T-helper 2 cell treated with Interferon-gamma antibody and Interleukin-4, amounts not matched to agents 5 μg/mL and 100 μg/mL, for 36 hours (primary cell): ENCODE data around the gene ZNF239.
"Not testable (repeated sequence)": the region's sequence is repeated elsewhere in the genome, so short reads cannot be mapped to it uniquely, and the experiment has no call there.

Source experiments
- DNase-seq: peaks from one replicate; pipeline ENCODE4 v3.0.0; 2021; ENCODE audit warnings: low spot score
- H3K27ac Mint-ChIP-seq: one replicate; pipeline ENCODE4 v1.8.0; 2021; ENCODE audit warnings: mild to moderate bottlenecking, mixed read lengths
- H3K27me3 Mint-ChIP-seq: one replicate; pipeline ENCODE4 v1.8.0; 2021; ENCODE audit warnings: low read depth, mixed read lengths
- H3K36me3 Mint-ChIP-seq: one replicate; pipeline ENCODE4 v1.8.0; 2021; ENCODE audit warnings: low read depth, mixed read lengths
- H3K4me1 Mint-ChIP-seq: one replicate; pipeline ENCODE4 v1.8.0; 2021; ENCODE audit warnings: low read depth, mixed read lengths
- H3K4me3 Mint-ChIP-seq: one replicate; pipeline ENCODE4 v1.8.0; 2022; ENCODE audit warnings: mild to moderate bottlenecking, moderate library complexity, mixed read lengths
- H3K9me3 Mint-ChIP-seq: one replicate; pipeline ENCODE4 v1.8.0; 2021; ENCODE audit warnings: mixed read lengths

The ZNF239 gene

GRCh38 chr10:43595739-43596298 lies 21.4 kb upstream of the ZNF239 start:
- Mint-ChIP-seq H3K27me3 (peaks cover 7% of the 10 kb centered on the region), H3K4me3 (peak overlapping the region; percentile 79), H3K36me3 (peaks cover 2% of the 10 kb centered on the region), H3K27ac (peak overlapping the region; percentile 60), H3K9me3 (peaks cover 20% of the 10 kb centered on the region), H3K4me1 (peaks cover 24% of the 10 kb centered on the region)
- peak; percentile 55 for DNase-seq

DNA sequence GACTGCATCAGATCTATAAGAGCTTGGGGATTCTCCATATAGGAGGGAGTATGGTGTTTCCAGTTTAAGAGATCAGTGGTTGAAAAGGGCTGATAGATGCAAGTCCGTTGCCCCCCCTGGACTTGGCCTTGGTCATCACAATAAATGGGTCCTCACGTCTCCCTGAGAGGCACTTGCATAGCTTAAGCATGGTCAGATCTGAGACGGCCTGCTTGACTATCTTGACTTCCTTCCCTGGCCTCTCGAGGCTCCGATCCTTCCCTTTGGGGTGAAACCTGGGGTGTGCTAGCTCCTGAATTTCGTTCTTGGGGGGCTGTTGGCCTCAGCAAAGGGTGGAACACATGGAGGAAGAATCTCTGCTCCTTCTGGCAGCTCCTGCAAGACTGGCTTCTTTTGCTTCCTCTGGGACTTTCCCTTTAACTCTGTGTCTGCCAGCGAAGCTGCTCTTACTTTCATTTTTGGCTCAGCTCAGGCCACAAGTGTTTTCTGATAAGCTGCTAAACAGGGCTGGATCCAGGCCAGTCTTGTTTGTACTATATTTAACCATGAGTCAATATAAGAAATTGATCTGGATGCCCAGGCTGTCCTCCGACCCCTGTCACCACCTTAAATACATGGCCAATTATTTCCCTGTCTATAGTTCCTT lies 20.7 kb upstream of the ZNF239 start:
- peaks cover 22% of the 10 kb centered on the region for H3K9me3 Mint-ChIP-seq
- DNase-seq = peak; percentile 57

DNA sequence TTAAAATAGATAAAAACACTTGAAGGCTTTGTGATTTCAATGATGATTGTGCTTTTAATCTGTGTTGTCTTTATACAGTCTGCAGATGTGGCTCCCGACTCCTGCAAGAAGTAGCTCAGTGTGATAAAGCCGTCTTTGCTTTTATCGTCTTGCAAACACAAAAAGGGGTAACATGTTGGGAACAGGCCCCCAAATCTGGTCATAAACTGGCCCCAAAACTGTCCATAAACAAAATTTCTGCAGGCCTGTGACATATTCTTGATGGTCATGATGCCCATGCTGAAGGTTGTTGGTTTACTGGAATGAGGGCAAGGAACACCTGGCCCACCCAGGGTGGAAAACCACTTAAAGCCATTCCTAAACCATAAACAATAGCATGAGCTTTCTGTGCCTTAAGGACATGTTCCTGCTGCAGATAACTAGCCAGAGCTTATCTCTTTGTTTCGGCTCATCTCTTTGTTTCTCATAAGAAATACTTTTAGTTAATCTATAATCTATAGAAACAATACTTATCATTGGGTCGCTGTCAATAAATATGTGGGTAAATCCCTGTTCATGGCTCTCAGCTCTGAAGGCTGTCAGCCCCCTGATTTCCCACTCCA lies 17.0 kb upstream of the ZNF239 start:
- Mint-ChIP-seq H3K27me3 (peaks cover 11% of the 10 kb centered on the region), H3K27ac (no peak overlapping the region), H3K9me3 (peaks cover 21% of the 10 kb centered on the region), H3K4me1 (peaks cover 20% of the 10 kb centered on the region), H3K36me3 (peaks cover 2% of the 10 kb centered on the region), H3K4me3 (no peak overlapping the region)
- no peak for DNase-seq

More for the DNA sequence above, 20.7 kb upstream of the ZNF239 start:
- Mint-ChIP-seq H3K4me3 (peak overlapping the region; percentile 79), H3K27ac (peak overlapping the region; percentile 60), H3K4me1 (peaks cover 24% of the 10 kb centered on the region), H3K36me3 (peaks cover 2% of the 10 kb centered on the region), H3K27me3 (peaks cover 7% of the 10 kb centered on the region)

DNA sequence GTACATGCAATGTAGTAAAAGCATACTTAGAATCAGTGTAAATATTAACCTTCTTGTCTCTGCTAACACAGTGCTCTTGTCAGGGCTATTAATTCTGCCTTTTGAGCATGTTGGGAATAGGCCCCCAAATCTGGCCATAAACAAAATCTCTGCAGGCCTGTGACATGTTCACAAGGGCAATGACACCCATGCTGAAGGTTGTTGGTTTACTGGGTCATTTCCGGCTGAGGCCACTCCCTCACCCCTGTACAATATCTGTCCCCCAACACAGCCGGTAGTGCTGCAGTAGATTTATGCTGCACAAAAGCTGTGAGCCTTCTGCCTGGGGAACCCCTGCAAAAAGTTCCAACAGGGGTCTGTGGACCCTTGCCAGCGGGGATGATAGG lies 12.3 kb upstream of the ZNF239 start:
- H3K27me3 Mint-ChIP-seq, H3K36me3 Mint-ChIP-seq, H3K27ac Mint-ChIP-seq, H3K4me3 Mint-ChIP-seq, H3K4me1 Mint-ChIP-seq, DNase-seq: not testable (repeated sequence)
- peaks cover 15% of the 10 kb centered on the region for H3K9me3 Mint-ChIP-seq

DNA sequence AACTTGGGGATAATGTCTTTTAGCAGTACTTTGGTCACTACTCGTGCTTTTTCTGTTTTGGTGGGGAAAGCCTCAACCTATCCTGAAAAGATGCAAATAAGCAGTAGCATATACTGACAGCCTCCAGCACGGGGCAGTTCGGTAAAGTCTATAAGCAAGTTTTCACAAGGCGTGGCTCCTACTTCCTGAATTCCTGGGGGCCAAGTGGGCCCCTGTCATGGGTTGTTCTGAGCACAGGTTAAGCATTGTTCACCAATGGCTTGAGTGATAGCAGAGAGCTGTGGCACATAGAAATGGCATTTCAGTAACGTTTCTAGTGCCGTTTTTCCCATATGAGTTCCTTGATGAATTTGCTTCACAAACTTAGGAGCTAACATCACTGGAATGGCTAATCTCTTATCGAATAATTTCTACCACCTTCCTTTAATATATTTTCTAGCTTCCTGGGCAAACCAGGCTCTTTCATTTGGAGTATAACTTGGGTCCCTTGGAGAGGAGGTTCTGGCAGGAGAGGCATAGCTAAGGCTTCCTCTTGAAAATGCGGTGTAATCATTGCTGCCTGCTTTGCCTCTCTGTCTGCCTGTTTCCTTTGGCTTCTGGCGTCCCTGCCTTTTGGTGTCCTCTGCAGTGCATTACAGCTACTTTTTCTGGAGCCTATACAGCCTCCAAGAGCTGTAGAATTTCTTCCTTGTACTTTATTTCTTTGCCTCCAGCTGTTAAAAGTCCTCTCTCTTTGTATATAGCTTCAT lies 11.7 kb upstream of the ZNF239 start:
- no peaks in the 10 kb centered on the region for H3K36me3 Mint-ChIP-seq
- no peak overlapping the region for H3K27ac Mint-ChIP-seq
- peaks cover 4% of the 10 kb centered on the region for H3K27me3 Mint-ChIP-seq
- no peak for DNase-seq
- no peaks in the 10 kb centered on the region for H3K4me1 Mint-ChIP-seq
- peaks cover 14% of the 10 kb centered on the region for H3K9me3 Mint-ChIP-seq
- H3K4me3 Mint-ChIP-seq = no peak overlapping the region

DNA sequence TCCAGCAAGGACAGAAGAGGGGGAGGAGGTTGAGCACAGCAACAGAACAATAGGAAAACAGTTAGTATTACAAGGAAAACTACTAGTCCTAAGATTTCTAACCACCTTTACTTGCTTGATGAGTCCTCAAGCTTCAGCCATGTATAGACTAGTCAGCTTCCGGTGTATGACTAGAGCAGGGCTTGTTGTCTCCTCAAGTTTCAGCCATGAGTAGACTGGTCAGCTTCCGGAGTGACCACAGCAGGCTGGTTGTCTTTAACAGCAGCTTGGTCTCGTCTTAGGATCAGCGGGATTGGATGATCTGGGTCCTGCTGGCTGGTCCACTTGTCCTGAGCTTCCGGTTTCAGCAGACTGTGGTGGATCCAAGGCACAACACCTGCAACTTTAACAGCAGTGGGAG lies 10.6 kb upstream of the ZNF239 start:
- Mint-ChIP-seq H3K9me3 (peaks cover 20% of the 10 kb centered on the region), H3K27me3 (peaks cover 4% of the 10 kb centered on the region), H3K27ac (no peak overlapping the region), H3K4me1 (no peaks in the 10 kb centered on the region), H3K4me3 (no peak overlapping the region), H3K36me3 (no peaks in the 10 kb centered on the region)
- DNase-seq = no peak

GRCh38 chr10:43584051-43584450 lies 9.6 kb upstream of the ZNF239 start:
- H3K27ac Mint-ChIP-seq = no peak overlapping the region
- peaks cover 4% of the 10 kb centered on the region for H3K27me3 Mint-ChIP-seq
- no peak overlapping the region for H3K4me3 Mint-ChIP-seq
- peaks cover 23% of the 10 kb centered on the region for H3K9me3 Mint-ChIP-seq
- H3K36me3 Mint-ChIP-seq = no peaks in the 10 kb centered on the region
- H3K4me1 Mint-ChIP-seq = no peaks in the 10 kb centered on the region
- DNase-seq = no peak

- Mint-ChIP-seq H3K27ac (no peak overlapping the region), H3K27me3 (no peaks in the 10 kb centered on the region), H3K9me3 (peaks cover 46% of the 10 kb centered on the region), H3K4me3 (no peak overlapping the region), H3K4me1 (peaks cover 16% of the 10 kb centered on the region), H3K36me3 (peaks cover 9% of the 10 kb centered on the region)
- DNase-seq = no peak
Measured at GRCh38 chr10:43576580-43576979, 2.2 kb upstream of the ZNF239 start.

DNA sequence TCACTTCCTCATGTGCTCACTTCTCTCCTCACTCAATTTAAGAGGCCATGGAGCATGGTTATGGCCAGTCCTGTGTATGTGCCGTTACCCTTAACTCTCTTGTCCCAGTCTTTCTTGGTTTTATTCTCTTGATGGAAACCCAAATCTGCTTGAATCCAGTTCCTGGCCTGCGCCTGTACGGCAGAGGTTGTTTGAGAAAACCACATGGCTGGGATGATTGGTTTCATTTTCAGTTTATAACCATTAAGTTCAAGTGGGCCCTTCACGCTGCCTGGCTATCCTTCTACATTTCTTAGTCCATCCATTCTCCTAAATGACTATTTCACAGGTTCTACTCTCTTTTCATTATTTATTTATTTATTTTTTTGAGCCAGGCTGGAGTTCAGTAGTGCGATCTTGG lies 1.6 kb upstream of the ZNF239 start:
- DNase-seq = no peak
- no peaks in the 10 kb centered on the region for H3K27me3 Mint-ChIP-seq
- peak overlapping the region; percentile 47 for H3K4me3 Mint-ChIP-seq
- peaks cover 18% of the 10 kb centered on the region for H3K4me1 Mint-ChIP-seq
- H3K9me3 Mint-ChIP-seq = peaks cover 45% of the 10 kb centered on the region
- H3K27ac Mint-ChIP-seq = peak overlapping the region; percentile 22
- peaks cover 9% of the 10 kb centered on the region for H3K36me3 Mint-ChIP-seq

DNA sequence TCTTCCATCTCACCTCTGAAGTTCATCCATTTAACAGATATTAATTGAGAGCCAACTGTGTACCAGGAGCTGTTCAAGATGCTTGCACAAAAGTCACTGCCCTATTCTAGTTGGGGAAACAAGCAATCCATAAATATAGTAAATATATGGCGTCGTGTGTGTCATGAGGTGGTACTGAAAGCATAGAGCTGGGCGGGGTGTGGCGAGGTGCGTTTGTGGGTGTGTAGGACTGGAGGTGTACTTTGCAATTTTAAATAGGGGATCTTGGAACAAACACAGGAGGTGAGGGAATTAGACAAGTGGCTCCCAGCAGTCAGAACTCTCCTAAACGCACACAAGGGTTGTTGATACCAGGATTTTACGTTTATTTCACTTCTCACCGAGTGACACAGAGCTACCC lies 490 bp upstream of the ZNF239 start:
- Mint-ChIP-seq H3K27ac (no peak overlapping the region), H3K27me3 (no peaks in the 10 kb centered on the region), H3K36me3 (peaks cover 12% of the 10 kb centered on the region), H3K9me3 (peaks cover 37% of the 10 kb centered on the region), H3K4me1 (peaks cover 22% of the 10 kb centered on the region), H3K4me3 (peak overlapping the region; percentile 75)
- no peak for DNase-seq

GRCh38 chr10:43573250-43574000 lies 991 bp downstream of the ZNF239 start:
- no peak overlapping the region for H3K27ac Mint-ChIP-seq
- H3K4me1 Mint-ChIP-seq = peaks cover 22% of the 10 kb centered on the region
- H3K9me3 Mint-ChIP-seq = peaks cover 31% of the 10 kb centered on the region
- no peaks in the 10 kb centered on the region for H3K27me3 Mint-ChIP-seq
- H3K4me3 Mint-ChIP-seq = peak overlapping the region; percentile 44
- DNase-seq = no peak
- H3K36me3 Mint-ChIP-seq = peaks cover 12% of the 10 kb centered on the region

- Mint-ChIP-seq H3K27ac (no peak overlapping the region), H3K4me1 (peaks cover 16% of the 10 kb centered on the region), H3K27me3 (no peaks in the 10 kb centered on the region), H3K4me3 (no peak overlapping the region), H3K9me3 (peaks cover 18% of the 10 kb centered on the region), H3K36me3 (peaks cover 13% of the 10 kb centered on the region)
- no peak for DNase-seq
Measured at GRCh38 chr10:43570971-43571370, 3.4 kb downstream of the ZNF239 start.

GRCh38 chr10:43569681-43570080 lies 4.7 kb downstream of the ZNF239 start:
- no peak overlapping the region for H3K27ac Mint-ChIP-seq

More at GRCh38 chr10:43569681-43570080, 4.7 kb downstream of the ZNF239 start:
- H3K27me3 Mint-ChIP-seq = no peaks in the 10 kb centered on the region
- peaks cover 7% of the 10 kb centered on the region for H3K36me3 Mint-ChIP-seq
- no peak for DNase-seq
- peaks cover 9% of the 10 kb centered on the region for H3K4me1 Mint-ChIP-seq
- H3K4me3 Mint-ChIP-seq = no peak overlapping the region
- peaks cover 6% of the 10 kb centered on the region for H3K9me3 Mint-ChIP-seq
